MM.1S (cell line): ENCODE data around the gene PODNL1.

ENCODE experiments used
- DNase-seq: peaks from one replicate; pipeline ENCODE4 v3.0.0-alpha.2; 2015
- H2AFZ ChIP-seq: fragments of 300-600 bp; sonication (generic); 2 replicates; pipeline ENCODE4 v1.6.0; 2016; ENCODE audit warnings: antibody characterized with exemption, low read length
- H3F3A ChIP-seq: fragments of 300-600 bp; sonication (generic); 2 replicates; pipeline ENCODE4 v1.6.1; 2016; ENCODE audit warnings: mild to moderate bottlenecking, antibody characterized with exemption, low read length, moderate library complexity, mixed read lengths; ENCODE audit not compliant: insufficient read depth
- H3K27ac ChIP-seq: fragments of 300-600 bp; sonication (generic); 2 replicates; pipeline ENCODE4 v1.5.1; 2016; ENCODE audit warnings: mild to moderate bottlenecking, low read length
- H3K27me3 ChIP-seq: fragments of 300-600 bp; sonication (generic); replicated peaks from 2 replicates; pipeline ENCODE4 v1.6.0; 2016; ENCODE audit warnings: low read length; ENCODE audit not compliant: insufficient read depth
- H3K36me3 ChIP-seq: fragments of 300-600 bp; sonication (generic); replicated peaks from 2 replicates; pipeline ENCODE4 v1.6.1; 2016; ENCODE audit warnings: mild to moderate bottlenecking, low read length, mixed read lengths; ENCODE audit not compliant: insufficient read depth
- H3K4me1 ChIP-seq: fragments of 300-600 bp; sonication (generic); 2 replicates; pipeline ENCODE4 v1.6.1; 2016; ENCODE audit warnings: low read length, mixed read lengths
- H3K4me2 ChIP-seq: fragments of 300-600 bp; sonication (generic); 2 replicates; pipeline ENCODE4 v1.6.0; 2016; ENCODE audit warnings: low read depth, low read length
- H3K4me3 ChIP-seq: fragments of 300-600 bp; sonication (generic); 2 replicates; pipeline ENCODE4 v1.5.1; 2016; ENCODE audit warnings: low read length, mixed read lengths
- H3K79me2 ChIP-seq: fragments of 300-600 bp; sonication (generic); 2 replicates; pipeline ENCODE4 v1.6.1; 2016; ENCODE audit warnings: mixed run types, low read length, mixed read lengths
- H3K9ac ChIP-seq: fragments of 300-600 bp; sonication (generic); 2 replicates; pipeline ENCODE4 v1.6.1; 2016; ENCODE audit warnings: low read length, mixed read lengths
- H3K9me2 ChIP-seq: fragments of 300-600 bp; sonication (generic); replicated peaks from 2 replicates; pipeline ENCODE4 v1.6.1; 2016; ENCODE audit warnings: mild to moderate bottlenecking, low read length, mixed read lengths; ENCODE audit not compliant: insufficient read depth
- H3K9me3 ChIP-seq: fragments of 300-600 bp; sonication (generic); replicated peaks from 2 replicates; pipeline ENCODE4 v1.6.1; 2016; ENCODE audit warnings: mild to moderate bottlenecking, low read length, mixed read lengths; ENCODE audit not compliant: insufficient read depth
- H4K20me1 ChIP-seq: fragments of 300-600 bp; sonication (generic); 2 replicates; pipeline ENCODE4 v1.6.1; 2016; ENCODE audit warnings: mild to moderate bottlenecking, low read length, moderate library complexity, mixed read lengths; ENCODE audit not compliant: insufficient read depth
- CTCF ChIP-seq: fragments of 300-600 bp; sonication (generic); IDR thresholded peaks from 2 replicates; pipeline ENCODE4 v1.5.1; 2016; ENCODE audit warnings: antibody characterized with exemption, low read length, mixed read lengths
- EZH2 ChIP-seq: fragments of 300-600 bp; sonication (generic); optimal IDR thresholded peaks from 2 replicates; pipeline ENCODE3; 2017; ENCODE audit warnings: low read depth, mild to moderate bottlenecking, antibody characterized with exemption, low read length, mixed read lengths
- EZH2phosphoT487 ChIP-seq: fragments of 300-600 bp; sonication (generic); IDR thresholded peaks from 2 replicates; pipeline ENCODE4 v1.6.1; 2018; ENCODE audit warnings: antibody characterized with exemption, low read length

PODNL1 gene

GRCh38 chr19:13952931-13953531 is 14.8 kb upstream of the PODNL1 start:
- Histone ChIP-seq H3K4me3 (peak overlapping the region; percentile 80), H4K20me1 (no peaks in the 10 kb centered on the region), H3F3A (no peaks in the 10 kb centered on the region), H2AFZ (no peak overlapping the region), H3K79me2 (peaks cover 21% of the 10 kb centered on the region), H3K9me2 (no peaks in the 10 kb centered on the region), H3K9me3 (no peaks in the 10 kb centered on the region), H3K4me1 (peaks cover 10% of the 10 kb centered on the region), H3K4me2 (peak overlapping the region; percentile 93), H3K36me3 (no peaks in the 10 kb centered on the region), H3K27me3 (no peaks in the 10 kb centered on the region), H3K9ac (peak overlapping the region; percentile 80), H3K27ac (no peak overlapping the region)
- no peak for DNase-seq
- TF ChIP-seq CTCF (0 out of 2 replicates have a peak, but pooled peaks have one; percentile 5), EZH2 (no peak)

- H3K4me2 ChIP-seq = peak within 1 kb of the TSS; percentile 93
- peak within 1 kb of the TSS; percentile 80 for H3K4me3 ChIP-seq
- no peaks in the 10 kb centered on the region for H3K27me3 ChIP-seq
- no peaks in the 10 kb centered on the region for H3K9me3 ChIP-seq
- TF ChIP-seq EZH2phosphoT487 (no peak), CTCF (no peak), EZH2 (no peak)
- peak within 1 kb of the TSS; percentile 65 for H2AFZ ChIP-seq
- H3K79me2 ChIP-seq = peaks cover 21% of the 10 kb centered on the region
- no peaks in the 10 kb centered on the region for H3K36me3 ChIP-seq
- H4K20me1 ChIP-seq = no peaks in the 10 kb centered on the region
- DNase-seq = peak; percentile 100
- H3K9me2 ChIP-seq = no peaks in the 10 kb centered on the region
- peak within 1 kb of the TSS; percentile 80 for H3K9ac ChIP-seq
- no peaks in the 10 kb centered on the region for H3F3A ChIP-seq
- H3K27ac ChIP-seq = peak within 1 kb of the TSS; percentile 28; the same call in 1 of the 2 replicates
- peaks cover 10% of the 10 kb centered on the region for H3K4me1 ChIP-seq
Measured at GRCh38 chr19:13952154-13952930, 14.1 kb upstream of the PODNL1 start, which contains the start of gene DCAF15. Gene DCAF15 (plus strand): TSS chr19:13952509. CDS start chr19:13952513, 4 bp downstream.

- Histone ChIP-seq H3K79me2 (peaks cover 21% of the 10 kb centered on the region), H3K4me2 (peak overlapping the region; percentile 77), H3K4me1 (peaks cover 10% of the 10 kb centered on the region), H3K9me3 (no peaks in the 10 kb centered on the region), H2AFZ (peak overlapping the region; percentile 65), H3F3A (no peaks in the 10 kb centered on the region), H3K9me2 (no peaks in the 10 kb centered on the region), H3K4me3 (peak overlapping the region; percentile 64), H4K20me1 (no peaks in the 10 kb centered on the region), H3K27me3 (no peaks in the 10 kb centered on the region), H3K36me3 (no peaks in the 10 kb centered on the region), H3K27ac (no peak overlapping the region), H3K9ac (0 out of 2 replicates have a peak overlapping the region, but pooled peaks have one; percentile 16)
- DNase-seq = no peak
- TF ChIP-seq CTCF (no peak), EZH2 (no peak), EZH2phosphoT487 (no peak)
Measured at GRCh38 chr19:13951799-13952153, 13.6 kb upstream of the PODNL1 start.
